Coronary artery (tissue), 2 donors: ENCODE results near the gene MGRN1.

Source experiments
- DNase-seq: peaks from one replicate; pipeline ENCODE4 v3.0.0-alpha.2; 2017; ENCODE audit warnings: low spot score
- H3K27ac ChIP-seq, 2 donors: fragments of 200-600 bp; sonication (generic); one replicate each; pipeline ENCODE4 v1.5.1; 2016 to 2019
- H3K4me3 ChIP-seq: fragments of 200-600 bp; sonication (generic); 2 replicates; pipeline ENCODE4 v1.5.1; 2016; ENCODE audit warnings: mild to moderate bottlenecking, moderate library complexity
- TF ChIP-seq, protein P1 (sequence below): fragments of 200-600 bp; sonication (generic); IDR thresholded peaks from one replicate; pipeline ENCODE4 v1.5.1; 2019; ENCODE audit warnings: antibody characterized with exemption

Gene MGRN1

DNA sequence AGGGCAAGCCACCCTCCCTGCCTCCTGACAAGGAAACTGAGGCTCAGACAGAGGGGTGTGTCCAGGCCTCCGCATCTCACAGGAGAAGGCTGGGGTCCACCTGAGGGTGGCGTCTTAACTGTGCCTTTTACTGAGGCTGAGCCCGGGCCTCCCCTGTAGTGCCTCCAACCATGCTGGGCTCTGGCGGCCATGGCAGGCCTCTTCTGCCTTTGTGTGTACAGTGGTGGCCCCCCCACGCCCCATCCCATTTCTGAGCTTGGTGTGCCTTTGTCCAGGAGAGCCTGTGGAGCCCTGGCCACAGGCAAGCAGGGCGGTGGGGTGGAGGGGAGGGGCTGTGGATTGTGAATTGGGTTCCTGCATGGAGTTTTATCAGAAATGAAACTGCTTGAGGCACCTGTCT is 31.2 kb downstream of the MGRN1 start:
- DNase-seq = peak; percentile 70
- no peak overlapping the region for H3K4me3 ChIP-seq
- H3K27ac ChIP-seq = no peak overlapping the region
- TF ChIP-seq, protein P1, sequence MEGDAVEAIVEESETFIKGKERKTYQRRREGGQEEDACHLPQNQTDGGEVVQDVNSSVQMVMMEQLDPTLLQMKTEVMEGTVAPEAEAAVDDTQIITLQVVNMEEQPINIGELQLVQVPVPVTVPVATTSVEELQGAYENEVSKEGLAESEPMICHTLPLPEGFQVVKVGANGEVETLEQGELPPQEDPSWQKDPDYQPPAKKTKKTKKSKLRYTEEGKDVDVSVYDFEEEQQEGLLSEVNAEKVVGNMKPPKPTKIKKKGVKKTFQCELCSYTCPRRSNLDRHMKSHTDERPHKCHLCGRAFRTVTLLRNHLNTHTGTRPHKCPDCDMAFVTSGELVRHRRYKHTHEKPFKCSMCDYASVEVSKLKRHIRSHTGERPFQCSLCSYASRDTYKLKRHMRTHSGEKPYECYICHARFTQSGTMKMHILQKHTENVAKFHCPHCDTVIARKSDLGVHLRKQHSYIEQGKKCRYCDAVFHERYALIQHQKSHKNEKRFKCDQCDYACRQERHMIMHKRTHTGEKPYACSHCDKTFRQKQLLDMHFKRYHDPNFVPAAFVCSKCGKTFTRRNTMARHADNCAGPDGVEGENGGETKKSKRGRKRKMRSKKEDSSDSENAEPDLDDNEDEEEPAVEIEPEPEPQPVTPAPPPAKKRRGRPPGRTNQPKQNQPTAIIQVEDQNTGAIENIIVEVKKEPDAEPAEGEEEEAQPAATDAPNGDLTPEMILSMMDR = no peak

DNA sequence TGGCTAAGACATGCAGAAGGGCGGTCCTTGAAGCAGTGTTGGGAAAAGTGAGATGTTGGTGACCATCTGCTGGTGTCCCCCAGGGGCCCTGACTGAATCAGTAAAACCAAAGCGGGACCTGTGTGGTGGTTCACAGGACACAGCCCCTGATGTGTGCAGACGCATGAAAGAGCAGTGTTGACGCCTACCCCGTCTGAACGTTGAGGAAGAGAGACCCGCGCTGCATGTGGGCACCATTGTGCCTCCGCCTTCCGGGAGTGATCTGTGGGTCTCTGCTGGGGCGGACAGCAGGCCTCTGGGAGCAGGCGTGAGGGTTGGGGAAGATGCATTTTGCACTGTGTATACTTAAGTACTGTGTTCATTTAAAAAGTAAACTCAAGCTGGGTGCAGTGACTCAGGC is 31.6 kb downstream of the MGRN1 start:
- Histone ChIP-seq H3K4me3 (no peak overlapping the region), H3K27ac (no peak overlapping the region)
- no peak for DNase-seq
- TF ChIP-seq, protein P1 = no peak

DNA sequence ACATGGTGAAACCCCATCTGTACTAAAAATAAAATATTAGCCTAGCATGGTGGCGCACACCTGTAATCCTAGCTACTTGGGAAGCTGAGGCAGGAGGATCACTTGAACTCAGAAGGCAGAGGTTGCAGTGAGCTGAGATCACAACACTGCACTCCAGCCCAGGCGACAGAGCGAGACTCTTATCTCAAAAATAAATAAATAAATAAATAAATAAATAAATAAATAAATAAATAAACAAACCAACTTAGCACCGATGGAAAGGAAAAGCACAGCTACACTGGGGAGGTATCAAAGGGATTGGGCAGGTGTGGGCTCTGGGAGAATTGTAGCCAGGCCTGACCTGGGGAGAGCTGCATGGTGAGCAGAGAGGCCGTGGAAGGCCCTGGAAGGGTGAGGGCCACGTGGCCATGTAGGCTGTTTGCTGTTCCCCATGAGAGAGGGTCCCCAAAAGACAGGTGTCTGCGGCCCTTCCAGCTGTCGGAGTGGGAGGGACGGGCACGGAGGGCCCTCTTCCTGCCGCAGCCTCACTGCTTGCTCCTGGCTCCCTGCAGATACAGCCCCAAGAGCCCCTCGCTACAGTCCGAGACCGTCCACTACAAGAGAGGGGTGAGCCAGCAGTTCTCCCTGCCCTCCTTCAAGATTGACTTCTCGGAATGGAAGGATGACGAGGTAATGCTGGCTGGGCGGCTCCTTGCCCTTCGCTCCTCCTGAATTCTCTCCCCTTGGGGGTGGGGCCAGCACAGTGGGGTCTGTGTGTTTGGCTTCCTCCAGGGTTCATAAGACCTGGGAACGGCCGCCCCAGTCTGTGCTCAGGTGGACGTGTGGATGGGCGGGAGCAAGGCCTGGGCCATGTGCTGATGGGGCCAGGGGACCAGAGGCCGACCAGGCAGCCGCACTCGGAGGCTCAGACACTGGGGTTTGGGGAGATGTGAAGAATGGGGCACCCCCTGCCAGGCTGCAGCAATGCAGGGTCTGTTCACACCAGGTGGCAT is 32.4 kb downstream of the MGRN1 start:
- H3K4me3 ChIP-seq = no peak overlapping the region
- DNase-seq = peak; percentile 66
- H3K27ac ChIP-seq = no peak overlapping the region
- TF ChIP-seq, protein P1 = no peak

DNA sequence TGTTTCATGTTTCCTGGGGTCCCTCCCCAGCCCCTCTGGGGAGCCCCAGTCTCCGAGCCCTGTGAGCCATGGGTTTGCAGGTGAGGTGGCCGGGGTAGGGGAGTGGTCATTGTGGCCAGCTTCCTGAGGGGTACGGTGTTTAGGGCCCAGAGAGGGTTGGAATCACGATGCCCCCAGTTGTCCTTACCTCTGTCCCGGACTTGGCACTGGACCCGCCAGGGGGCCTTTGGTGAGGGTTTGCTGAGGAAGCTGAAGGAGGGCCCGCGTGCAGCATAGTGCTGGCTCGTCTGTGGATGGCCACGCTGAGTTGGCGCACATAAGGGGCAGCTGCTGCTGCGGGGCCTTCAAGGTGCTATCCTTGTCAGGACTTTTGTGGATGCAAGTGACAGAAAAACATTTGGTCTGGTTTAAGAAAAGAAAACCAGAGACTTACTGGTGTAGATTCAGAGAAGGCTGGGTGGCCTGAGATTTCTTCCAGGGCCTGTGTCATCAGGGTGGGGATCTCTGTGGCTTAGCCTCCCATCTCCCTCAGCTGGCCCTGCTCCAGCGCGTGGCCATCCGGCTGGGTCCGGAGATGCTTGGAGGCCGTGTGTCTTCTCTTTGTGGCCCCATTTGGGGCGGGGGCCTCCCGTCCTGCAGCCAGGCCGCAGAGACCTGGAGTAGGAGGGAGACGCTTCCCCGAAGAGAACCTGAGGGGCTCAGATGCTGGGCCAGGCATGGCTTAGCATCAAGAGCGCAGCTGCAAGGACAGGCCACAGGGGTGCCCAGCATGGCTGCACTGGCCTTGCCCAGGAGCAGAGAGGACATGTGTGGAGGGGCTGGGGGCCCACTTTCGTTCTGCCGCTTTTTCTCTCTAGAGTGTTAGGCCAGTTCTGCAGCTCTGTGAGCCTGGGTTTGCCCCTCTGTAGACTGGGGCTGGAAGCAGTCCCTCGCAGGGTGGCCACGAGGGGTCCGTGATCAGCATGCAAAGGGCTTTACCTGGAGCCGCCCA is 35.0 kb downstream of the MGRN1 start:
- DNase-seq = peak; percentile 64
- Histone ChIP-seq H3K4me3 (no peak overlapping the region), H3K27ac (peak overlapping the region in 1 of 2 donors; percentile 5)
- TF ChIP-seq, protein P1 = no peak

DNA sequence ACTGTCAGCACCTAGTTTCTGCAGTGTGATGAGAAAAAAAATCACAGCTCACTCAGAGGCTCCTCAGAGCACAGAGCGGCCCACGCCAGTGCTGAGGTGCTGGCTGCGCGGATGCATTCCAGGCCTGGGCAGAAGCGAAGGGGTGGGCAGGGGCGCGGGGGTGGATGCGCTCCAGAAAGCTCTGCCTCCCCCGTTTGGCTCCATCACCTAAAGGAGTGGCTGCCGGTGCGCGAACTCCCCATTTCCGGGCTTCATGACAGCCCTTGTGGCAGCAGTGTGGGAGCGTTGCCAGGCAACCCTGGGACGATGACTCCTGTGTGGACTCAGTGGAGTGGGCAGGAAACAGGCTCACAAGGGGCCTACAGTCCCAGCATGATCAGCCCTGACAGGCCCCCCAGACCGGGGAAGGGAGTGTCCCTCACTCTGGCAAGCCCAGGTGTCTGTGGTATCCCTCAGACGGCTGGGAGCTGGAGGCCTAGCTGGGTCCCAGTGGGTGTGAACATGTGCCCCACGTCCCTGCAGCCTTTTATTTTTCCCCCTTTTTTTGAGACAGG is 35.9 kb downstream of the MGRN1 start:
- Histone ChIP-seq H3K27ac (peak overlapping the region in 1 of 2 donors; percentile 5), H3K4me3 (no peak overlapping the region)
- peak; percentile 69 for DNase-seq
- TF ChIP-seq, protein P1 = no peak

DNA sequence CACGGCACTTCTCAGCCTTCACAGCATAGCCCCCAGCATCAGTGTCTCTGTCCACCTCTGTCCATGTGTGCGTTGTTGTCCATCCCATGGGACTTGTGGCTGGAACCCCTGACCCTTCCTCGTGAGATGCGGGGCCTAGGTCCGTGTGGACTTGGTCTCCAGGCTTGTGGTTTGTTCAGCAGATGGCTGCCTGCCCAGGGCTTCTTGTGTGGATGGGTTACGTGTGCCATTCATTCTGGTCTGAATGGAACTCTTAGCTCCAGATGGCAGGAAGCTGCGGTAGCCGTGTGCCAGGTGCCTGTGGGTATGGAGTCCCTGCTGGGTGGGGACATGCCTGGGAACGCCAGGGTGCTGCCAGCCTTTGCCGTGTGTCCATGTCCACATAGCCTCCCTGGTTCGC is 37.0 kb downstream of the MGRN1 start:
- H3K4me3 ChIP-seq = no peak overlapping the region
- no peak for DNase-seq
- no peak overlapping the region for H3K27ac ChIP-seq
- TF ChIP-seq, protein P1 = no peak
